ENCODE measurements around the gene LPP.
"Not testable (repeated sequence)": the region's sequence is repeated elsewhere in the genome, so short reads cannot be mapped to it uniquely, and the experiment has no call there.

LPP gene

GRCh38 chr3:188589071-188589470 is 435.1 kb downstream of the LPP start:
- no peak for DNase-seq (ENCODE audit: low read depth)

GRCh38 chr3:188589771-188590170 is 435.8 kb downstream of the LPP start:
- no peak for DNase-seq (ENCODE audit: low read depth)

- no peak for DNase-seq (ENCODE audit: low read depth)
These were observed 436.6 kb downstream of the LPP start for GRCh38 chr3:188590557-188590956.

GRCh38 chr3:188594139-188594538 is 440.2 kb downstream of the LPP start:
- DNase-seq (ENCODE audit: low read depth) = no peak

GRCh38 chr3:188595890-188596376 is 442.0 kb downstream of the LPP start:
- DNase-seq (ENCODE audit: low read depth) = no peak

GRCh38 chr3:188598894-188599293 is 444.9 kb downstream of the LPP start:
- DNase-seq (ENCODE audit: low read depth) = no peak

- DNase-seq (ENCODE audit: low read depth) = no peak
These were observed 448.2 kb downstream of the LPP start for GRCh38 chr3:188602111-188602510.

- no peak for DNase-seq (ENCODE audit: low read depth)
These were observed 448.7 kb downstream of the LPP start for GRCh38 chr3:188602620-188603019.

- no peak for DNase-seq (ENCODE audit: low read depth)
These were observed 450.7 kb downstream of the LPP start for GRCh38 chr3:188604651-188605050.

- no peak for DNase-seq (ENCODE audit: low read depth)
These were observed 451.3 kb downstream of the LPP start for GRCh38 chr3:188605231-188605630.

GRCh38 chr3:188605905-188606304 is 451.9 kb downstream of the LPP start:
- no peak for DNase-seq (ENCODE audit: low read depth)

GRCh38 chr3:188607805-188608315 is 453.9 kb downstream of the LPP start:
- no peak for DNase-seq (ENCODE audit: low read depth)

GRCh38 chr3:188608401-188608800 is 454.4 kb downstream of the LPP start:
- no peak for DNase-seq (ENCODE audit: low read depth)

GRCh38 chr3:188613721-188614120 is 459.8 kb downstream of the LPP start:
- DNase-seq (ENCODE audit: low read depth) = not testable (repeated sequence)

- DNase-seq (ENCODE audit: low read depth) = no peak
These were observed 463.3 kb downstream of the LPP start for GRCh38 chr3:188617270-188617669.

GRCh38 chr3:188617988-188618701 is 464.2 kb downstream of the LPP start:
- no peak for DNase-seq (ENCODE audit: low read depth)

- no peak for DNase-seq (ENCODE audit: low read depth)
These were observed 466.8 kb downstream of the LPP start for GRCh38 chr3:188620752-188621151.

- no peak for DNase-seq (ENCODE audit: low read depth)
These were observed 470.4 kb downstream of the LPP start for GRCh38 chr3:188624384-188624783.

- DNase-seq (ENCODE audit: low read depth) = no peak
These were observed 470.9 kb downstream of the LPP start for GRCh38 chr3:188624828-188625227.

- no peak for DNase-seq (ENCODE audit: low read depth)
These were observed 473.7 kb downstream of the LPP start for GRCh38 chr3:188627652-188628051.

- no peak for DNase-seq (ENCODE audit: low read depth)
These were observed 477.5 kb downstream of the LPP start for GRCh38 chr3:188631291-188632010.

- DNase-seq (ENCODE audit: low read depth) = no peak
These were observed 479.2 kb downstream of the LPP start for GRCh38 chr3:188633206-188633605.

- no peak for DNase-seq (ENCODE audit: low read depth)
These were observed 480.3 kb downstream of the LPP start for GRCh38 chr3:188634285-188634684.

All from activated T-cell treated with anti-CD3 and anti-CD28 coated beads for 48 hours (primary cell).